ENCODE data around the gene COX6B2. TPM values are rescaled to one million over a fixed set of nuclear protein-coding genes. Genes with fewer than 3 reads are reported as not detected.

Gene COX6B2
- total RNA-seq, 2 donors from 2014 or later: 10.2 TPM; not detected in 1

GRCh38 chr19:55382013-55382412 is 27.5 kb upstream of the COX6B2 start:
- no peaks in the 10 kb centered on the region for H3K9me3 ChIP-seq
- no peaks in the 10 kb centered on the region for H3K36me3 ChIP-seq
- WGBS: 98% methylated on average over 5 of the region's 5 CpGs
- intact Hi-C loops (cut with DNase I): no loop called here
- TF ChIP-seq POLR2A (IDR thresholded peaks at IDR 0.05): no peak
- TF ChIP-seq, protein P1, sequence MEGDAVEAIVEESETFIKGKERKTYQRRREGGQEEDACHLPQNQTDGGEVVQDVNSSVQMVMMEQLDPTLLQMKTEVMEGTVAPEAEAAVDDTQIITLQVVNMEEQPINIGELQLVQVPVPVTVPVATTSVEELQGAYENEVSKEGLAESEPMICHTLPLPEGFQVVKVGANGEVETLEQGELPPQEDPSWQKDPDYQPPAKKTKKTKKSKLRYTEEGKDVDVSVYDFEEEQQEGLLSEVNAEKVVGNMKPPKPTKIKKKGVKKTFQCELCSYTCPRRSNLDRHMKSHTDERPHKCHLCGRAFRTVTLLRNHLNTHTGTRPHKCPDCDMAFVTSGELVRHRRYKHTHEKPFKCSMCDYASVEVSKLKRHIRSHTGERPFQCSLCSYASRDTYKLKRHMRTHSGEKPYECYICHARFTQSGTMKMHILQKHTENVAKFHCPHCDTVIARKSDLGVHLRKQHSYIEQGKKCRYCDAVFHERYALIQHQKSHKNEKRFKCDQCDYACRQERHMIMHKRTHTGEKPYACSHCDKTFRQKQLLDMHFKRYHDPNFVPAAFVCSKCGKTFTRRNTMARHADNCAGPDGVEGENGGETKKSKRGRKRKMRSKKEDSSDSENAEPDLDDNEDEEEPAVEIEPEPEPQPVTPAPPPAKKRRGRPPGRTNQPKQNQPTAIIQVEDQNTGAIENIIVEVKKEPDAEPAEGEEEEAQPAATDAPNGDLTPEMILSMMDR (IDR thresholded peaks at IDR 0.05): no peak
- no peak for TF ChIP-seq POLR2AphosphoS5 (IDR thresholded peaks at IDR 0.05)
- no peaks in the 10 kb centered on the region for H3K27me3 ChIP-seq (replicated peaks; ENCODE audit: insufficient read depth)
- H3K27ac ChIP-seq: no peak overlapping the region
- no peak for DNase-seq (ENCODE audit: low spot score)
- peaks cover 13% of the 10 kb centered on the region for H3K4me1 ChIP-seq (replicated peaks)
- no peak overlapping the region for H3K4me3 ChIP-seq

DNA sequence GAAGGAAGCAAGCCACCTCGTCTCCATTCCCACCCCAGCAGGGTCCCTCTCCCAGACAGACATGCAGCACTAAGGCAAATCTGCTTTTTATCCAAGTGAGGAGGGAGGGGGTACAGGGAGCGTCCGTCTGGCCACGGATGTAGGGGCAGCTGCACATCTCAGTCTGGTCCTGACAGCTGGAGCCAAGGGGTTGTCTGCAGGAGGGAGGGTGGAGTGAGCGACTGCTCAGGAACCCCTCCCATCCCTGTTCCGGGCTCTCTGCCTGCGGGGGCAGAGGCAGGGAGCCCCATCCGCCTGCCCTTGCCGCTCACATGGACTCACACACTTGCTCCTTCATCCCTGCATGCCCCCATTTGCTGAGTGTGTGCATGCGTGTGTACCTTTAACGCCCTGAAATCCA is 24.7 kb upstream of the COX6B2 start:
- H3K36me3 ChIP-seq: no peaks in the 10 kb centered on the region
- no peak for DNase-seq (ENCODE audit: low spot score)
- no peak overlapping the region for H3K27ac ChIP-seq
- peaks cover 9% of the 10 kb centered on the region for H3K27me3 ChIP-seq (replicated peaks; ENCODE audit: insufficient read depth)
- 65% methylated on average over 9 of the region's 11 CpGs for WGBS
- H3K4me1 ChIP-seq (replicated peaks): peaks cover 4% of the 10 kb centered on the region
- H3K9me3 ChIP-seq: no peaks in the 10 kb centered on the region
- intact Hi-C loops (cut with DNase I): no loop called here
- no peak overlapping the region for H3K4me3 ChIP-seq
- TF ChIP-seq POLR2A (IDR thresholded peaks at IDR 0.05) (no peak), POLR2AphosphoS5 (IDR thresholded peaks at IDR 0.05) (no peak)
- TF ChIP-seq, protein P1 (IDR thresholded peaks at IDR 0.05): no peak

GRCh38 chr19:55377356-55378131 is 23.0 kb upstream of the COX6B2 start:
- H3K4me3 ChIP-seq: no peak overlapping the region
- WGBS: 18% methylated on average over 36 of the region's 43 CpGs
- no peaks in the 10 kb centered on the region for H3K9me3 ChIP-seq
- peaks cover 21% of the 10 kb centered on the region for H3K27me3 ChIP-seq (replicated peaks; ENCODE audit: insufficient read depth)
- intact Hi-C loops (cut with DNase I): no loop called here
- no peaks in the 10 kb centered on the region for H3K36me3 ChIP-seq
- no peaks in the 10 kb centered on the region for H3K4me1 ChIP-seq (replicated peaks)
- DNase-seq (ENCODE audit: low spot score): no peak
- H3K27ac ChIP-seq: no peak overlapping the region
- TF ChIP-seq, protein P1 (IDR thresholded peaks at IDR 0.05): no peak
- TF ChIP-seq POLR2AphosphoS5 (IDR thresholded peaks at IDR 0.05): no peak
- TF ChIP-seq POLR2A (IDR thresholded peaks at IDR 0.05): no peak

- Histone ChIP-seq H3K9me3 (no peaks in the 10 kb centered on the region), H3K4me3 (no peak within 1 kb of the TSS), H3K27me3 (replicated peaks; ENCODE audit: insufficient read depth) (peaks cover 31% of the 10 kb centered on the region), H3K27ac (no peak within 1 kb of the TSS), H3K4me1 (replicated peaks) (no peaks in the 10 kb centered on the region), H3K36me3 (no peaks in the 10 kb centered on the region)
- TF ChIP-seq POLR2AphosphoS5 (IDR thresholded peaks at IDR 0.05): no peak
- no peak for TF ChIP-seq POLR2A (IDR thresholded peaks at IDR 0.05)
- TF ChIP-seq, protein P1 (IDR thresholded peaks at IDR 0.05): no peak
- intact Hi-C loops (cut with DNase I): no loop called here
- 57% methylated on average over 18 of the region's 21 CpGs for WGBS
- no peak for DNase-seq (ENCODE audit: low spot score)
Measured at GRCh38 chr19:55376241-55376933, 21.9 kb upstream of the COX6B2 start, which contains the start of gene TMEM190. Gene TMEM190, plus strand, starts transcription at chr19:55376826. Its CDS starts 28 bp downstream, at chr19:55376854.

All from prostate gland (tissue), 2 donors.